ENCODE measurements around the gene SPTBN2.
A peak's percentile ranks its signal among the peaks of the same experiment; 100 is the strongest.
"Not testable (repeated sequence)": the region's sequence is repeated elsewhere in the genome, so short reads cannot be mapped to it uniquely, and the experiment has no call there.

Gene SPTBN2

GRCh38 chr11:66728693-66729385 lies at the start of gene SPTBN2:
TSS of gene SPTBN2 (minus strand) at chr11:66729216. CDS start at chr11:66721240, 7,976 bp downstream.
- DNase-seq: peak; percentile 14 to 44

GRCh38 chr11:66768818-66769217 lies 39.8 kb upstream of the SPTBN2 start:
- no peak for DNase-seq

- no peak for DNase-seq
Observed at GRCh38 chr11:66768088-66768521, 39.1 kb upstream of the SPTBN2 start.

GRCh38 chr11:66767666-66768065 lies 38.6 kb upstream of the SPTBN2 start:
- DNase-seq: no peak

GRCh38 chr11:66766681-66767080 lies 37.7 kb upstream of the SPTBN2 start:
- no peak for DNase-seq

- no peak for DNase-seq
Observed at GRCh38 chr11:66762088-66762487, 33.1 kb upstream of the SPTBN2 start.

GRCh38 chr11:66752148-66752547 lies 23.1 kb upstream of the SPTBN2 start:
- DNase-seq: no peak

- DNase-seq: peak in 1 of 2 experiments; percentile 42
Observed at GRCh38 chr11:66749091-66749490, 20.1 kb upstream of the SPTBN2 start.

- no peak for DNase-seq
Observed at GRCh38 chr11:66747480-66747879, 18.5 kb upstream of the SPTBN2 start.

- DNase-seq: peak in 1 of 2 experiments; percentile 43
Observed at GRCh38 chr11:66745356-66746235, 16.6 kb upstream of the SPTBN2 start.

GRCh38 chr11:66744485-66745355 lies 15.7 kb upstream of the SPTBN2 start:
- DNase-seq: peak; percentile 63 to 84

GRCh38 chr11:66743271-66743968 lies 14.4 kb upstream of the SPTBN2 start:
- DNase-seq: no peak

GRCh38 chr11:66741153-66741552 lies 12.1 kb upstream of the SPTBN2 start:
- no peak for DNase-seq

- no peak for DNase-seq
Observed at GRCh38 chr11:66739983-66740382, 11.0 kb upstream of the SPTBN2 start.

- no peak for DNase-seq
Observed at GRCh38 chr11:66734215-66734614, 5.2 kb upstream of the SPTBN2 start.

GRCh38 chr11:66729447-66729846 lies 431 bp upstream of the SPTBN2 start:
- no peak for DNase-seq

GRCh38 chr11:66728038-66728692 lies 851 bp downstream of the SPTBN2 start:
- peak; percentile 26 to 33 for DNase-seq

GRCh38 chr11:66727282-66728037 lies 1.6 kb downstream of the SPTBN2 start:
- no peak for DNase-seq

GRCh38 chr11:66725647-66726046 lies 3.4 kb downstream of the SPTBN2 start:
- no peak for DNase-seq

- no peak for DNase-seq
Observed at GRCh38 chr11:66725114-66725513, 3.9 kb downstream of the SPTBN2 start.

GRCh38 chr11:66724167-66724566 lies 4.8 kb downstream of the SPTBN2 start:
- DNase-seq: not testable (repeated sequence)
